ENCODE results near the gene KAZN.

The KAZN gene

DNA sequence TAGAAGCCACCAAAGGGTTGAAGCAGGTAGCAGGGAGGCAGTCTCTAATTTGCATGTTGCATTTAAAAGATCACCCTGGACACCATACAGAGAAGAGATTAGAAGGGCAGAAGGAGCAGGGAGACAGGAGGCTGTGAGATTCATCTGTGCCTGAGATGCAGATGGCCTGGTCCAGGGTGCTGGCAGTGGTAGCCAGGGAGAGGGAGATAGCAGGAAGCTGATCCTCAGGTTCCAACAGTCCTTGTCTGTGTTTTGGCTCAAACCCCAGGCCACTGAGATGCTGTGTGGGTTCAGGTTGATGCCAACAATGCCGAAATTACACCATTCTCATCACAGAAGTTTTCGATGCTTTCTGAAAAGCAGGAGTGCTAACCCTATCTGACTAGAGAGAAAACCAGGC is 113.7 kb downstream of the KAZN start:
- DNase-seq (ENCODE audit: low spot score in 2 of 2): no peak
- H3K27ac Mint-ChIP-seq: no peak overlapping the region
- no peaks in the 10 kb centered on the region for H3K4me1 Mint-ChIP-seq

DNA sequence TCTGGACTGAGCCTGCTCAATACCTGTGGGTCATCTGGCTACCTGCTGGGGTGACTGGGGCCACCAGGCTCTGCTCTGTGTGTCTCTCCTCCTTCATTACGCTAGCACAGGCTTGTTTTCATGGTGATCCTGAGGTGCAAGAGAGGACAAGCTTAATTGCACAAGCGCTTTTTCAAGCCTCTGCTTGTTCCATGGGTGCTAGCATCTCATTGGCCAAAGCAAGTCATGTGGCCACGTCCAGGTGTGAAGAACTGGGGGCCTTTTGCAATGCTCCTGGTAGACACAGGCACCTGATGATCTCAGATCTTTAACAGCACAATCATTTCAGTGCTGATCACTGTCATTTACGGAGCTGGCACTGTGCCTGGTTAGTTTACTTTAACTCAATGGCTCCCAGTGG is 114.6 kb downstream of the KAZN start:
- Mint-ChIP-seq H3K9me3 (peaks cover 3% of the 10 kb centered on the region), H3K36me3 (no peaks in the 10 kb centered on the region), H3K4me1 (no peaks in the 10 kb centered on the region), H3K27ac (no peak overlapping the region), H3K4me3 (no peak overlapping the region)
- ATAC-seq: no peak
- no peak for DNase-seq (ENCODE audit: low spot score in 2 of 2)

More for the DNA sequence above, 113.7 kb downstream of the KAZN start:
- no peak for ATAC-seq
- Mint-ChIP-seq H3K4me3 (no peak overlapping the region), H3K36me3 (no peaks in the 10 kb centered on the region), H3K9me3 (peaks cover 3% of the 10 kb centered on the region)

DNA sequence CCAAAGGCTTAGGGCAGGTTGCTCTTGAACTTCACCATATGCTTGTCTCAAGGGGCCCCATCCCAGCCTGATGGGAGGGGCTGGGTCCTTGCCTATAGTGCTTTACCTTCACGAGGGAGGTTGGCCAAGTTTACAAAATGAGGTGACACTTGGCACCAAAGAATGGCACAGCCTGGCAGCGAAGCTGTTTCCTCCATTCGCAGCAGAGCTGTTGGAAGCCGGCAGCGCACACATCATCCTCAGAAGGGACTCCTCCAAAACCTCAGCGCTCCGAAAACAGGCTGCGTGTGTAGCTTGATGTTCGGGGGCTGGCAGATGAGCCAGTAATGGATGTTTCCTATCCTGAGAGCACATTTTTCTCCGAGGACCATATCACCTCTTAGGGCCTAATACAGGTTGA is 116.8 kb downstream of the KAZN start:
- Mint-ChIP-seq H3K27ac (no peak overlapping the region), H3K4me1 (no peaks in the 10 kb centered on the region), H3K4me3 (no peak overlapping the region), H3K9me3 (peaks cover 3% of the 10 kb centered on the region), H3K36me3 (no peaks in the 10 kb centered on the region)
- ATAC-seq (no peak), DNase-seq (ENCODE audit: low spot score in 2 of 2) (no peak)

DNA sequence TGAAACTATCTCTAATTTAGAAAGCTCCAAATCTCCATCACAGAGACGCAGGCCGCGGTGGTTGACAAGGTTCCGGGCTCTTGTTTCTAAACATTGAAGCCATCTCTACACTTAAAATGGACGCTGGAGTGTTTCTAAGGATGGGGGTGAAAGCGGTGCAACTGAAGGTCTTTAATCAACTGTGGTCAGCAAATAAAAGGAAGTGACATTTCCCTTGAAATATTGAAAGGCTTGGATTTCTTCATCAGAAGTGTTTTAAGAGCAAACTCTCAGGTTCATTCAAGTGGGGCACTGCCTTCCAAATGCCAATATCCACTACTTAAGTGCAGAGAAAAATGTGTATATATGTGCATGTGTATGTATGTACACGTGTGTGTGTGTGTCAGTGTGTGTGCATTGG is 117.3 kb downstream of the KAZN start:
- peaks cover 2% of the 10 kb centered on the region for H3K9me3 Mint-ChIP-seq
- ATAC-seq: no peak
- DNase-seq (ENCODE audit: low spot score in 2 of 2): no peak
- H3K27ac Mint-ChIP-seq: no peak overlapping the region
- no peaks in the 10 kb centered on the region for H3K36me3 Mint-ChIP-seq
- H3K4me3 Mint-ChIP-seq: no peak overlapping the region
- no peaks in the 10 kb centered on the region for H3K4me1 Mint-ChIP-seq

DNA sequence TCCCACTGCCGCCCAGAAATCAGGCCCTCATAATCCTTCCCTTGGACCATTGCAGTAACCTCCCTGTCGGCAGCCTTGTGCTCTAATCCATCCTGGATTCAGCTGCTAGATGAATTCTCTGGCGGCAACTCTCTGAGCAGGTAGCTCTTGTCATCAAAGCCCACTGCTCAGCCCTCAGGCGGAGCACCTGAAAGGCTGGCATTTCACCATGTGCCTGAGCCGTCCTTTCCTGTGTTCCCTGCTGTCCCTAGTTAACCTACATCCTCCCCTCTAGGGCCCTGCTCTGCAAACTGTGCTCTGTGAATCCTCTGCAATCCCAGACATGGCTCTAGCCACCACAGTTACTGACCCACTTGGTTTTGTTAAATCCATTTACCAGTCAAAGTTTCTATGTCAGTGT is 118.0 kb downstream of the KAZN start:
- DNase-seq (ENCODE audit: low spot score in 2 of 2): no peak
- no peak for ATAC-seq
- Mint-ChIP-seq H3K27ac (no peak overlapping the region), H3K36me3 (no peaks in the 10 kb centered on the region), H3K4me3 (no peak overlapping the region), H3K4me1 (no peaks in the 10 kb centered on the region), H3K9me3 (peaks cover 2% of the 10 kb centered on the region)

DNA sequence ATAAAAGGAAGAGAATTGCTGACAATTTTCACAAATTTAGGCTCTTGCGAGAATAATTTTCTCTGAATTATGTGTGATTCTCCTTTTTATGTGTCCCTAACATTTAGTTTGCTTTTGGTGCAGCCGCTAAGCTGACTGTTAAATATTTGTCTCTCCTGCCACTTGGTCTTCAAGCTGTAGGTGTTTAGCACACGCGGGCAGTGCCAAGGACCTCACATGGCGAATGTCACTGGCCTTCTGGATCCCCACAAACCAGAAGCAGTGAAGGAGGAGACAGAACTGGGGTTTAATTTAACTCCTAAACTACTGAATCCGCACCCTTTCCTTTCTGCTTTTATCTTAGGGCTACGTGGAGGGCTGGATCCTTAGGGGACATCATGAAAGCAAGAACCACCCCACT is 120.0 kb downstream of the KAZN start:
- Mint-ChIP-seq H3K27ac (no peak overlapping the region), H3K4me1 (no peaks in the 10 kb centered on the region), H3K9me3 (peaks cover 2% of the 10 kb centered on the region), H3K4me3 (no peak overlapping the region), H3K36me3 (no peaks in the 10 kb centered on the region)
- ATAC-seq (no peak), DNase-seq (ENCODE audit: low spot score in 2 of 2) (no peak)

DNA sequence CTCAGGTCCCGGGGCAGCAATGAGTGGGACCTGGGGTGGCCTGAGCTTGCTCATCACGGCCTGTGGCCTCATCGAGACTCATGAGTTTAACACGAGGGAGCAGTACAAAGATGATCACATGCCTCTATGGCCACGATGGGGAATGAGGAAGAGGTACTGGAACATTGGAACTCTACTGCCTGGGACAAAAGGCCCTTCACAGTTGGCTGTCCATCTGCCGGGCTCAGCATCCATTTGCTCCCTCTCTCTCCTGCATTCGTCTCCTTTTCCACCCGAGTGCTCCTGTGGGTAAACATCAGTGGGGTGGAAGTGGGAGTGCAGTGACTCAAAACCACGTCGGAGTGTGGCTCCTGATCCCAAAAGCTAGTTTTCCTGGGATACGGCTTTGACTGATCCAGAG is 124.9 kb downstream of the KAZN start:
- no peak overlapping the region for H3K27ac Mint-ChIP-seq
- DNase-seq (ENCODE audit: low spot score in 2 of 2): no peak
- H3K36me3 Mint-ChIP-seq: no peaks in the 10 kb centered on the region

DNA sequence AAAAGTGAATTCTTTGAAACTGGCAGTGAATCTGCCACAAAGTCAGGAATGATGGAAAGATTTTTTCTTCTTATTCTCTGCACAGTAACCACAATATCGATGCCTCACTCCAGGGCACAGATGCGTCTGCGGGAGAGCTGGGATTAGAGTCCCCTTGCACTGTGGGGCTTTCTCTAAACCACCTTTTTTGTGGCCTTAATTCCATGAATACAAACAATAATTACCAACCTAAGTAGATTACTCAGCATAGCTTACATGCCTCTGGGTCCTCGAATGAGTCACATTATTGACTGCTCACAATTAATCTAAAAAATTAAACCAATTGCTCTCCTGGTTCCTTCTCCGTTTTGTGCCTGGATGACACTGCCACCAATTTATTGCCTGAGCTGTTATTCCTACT is 125.8 kb downstream of the KAZN start:
- no peaks in the 10 kb centered on the region for H3K4me1 Mint-ChIP-seq
- H3K4me3 Mint-ChIP-seq: no peak overlapping the region
- DNase-seq (ENCODE audit: low spot score in 2 of 2): no peak
- no peak overlapping the region for H3K27ac Mint-ChIP-seq
- ATAC-seq: no peak
- H3K9me3 Mint-ChIP-seq: peaks cover under 1% of the 10 kb centered on the region
- H3K36me3 Mint-ChIP-seq: no peaks in the 10 kb centered on the region

More for the DNA sequence above, 124.9 kb downstream of the KAZN start:
- Mint-ChIP-seq H3K4me3 (no peak overlapping the region), H3K4me1 (no peaks in the 10 kb centered on the region), H3K9me3 (peaks cover 2% of the 10 kb centered on the region)
- ATAC-seq: no peak

DNA sequence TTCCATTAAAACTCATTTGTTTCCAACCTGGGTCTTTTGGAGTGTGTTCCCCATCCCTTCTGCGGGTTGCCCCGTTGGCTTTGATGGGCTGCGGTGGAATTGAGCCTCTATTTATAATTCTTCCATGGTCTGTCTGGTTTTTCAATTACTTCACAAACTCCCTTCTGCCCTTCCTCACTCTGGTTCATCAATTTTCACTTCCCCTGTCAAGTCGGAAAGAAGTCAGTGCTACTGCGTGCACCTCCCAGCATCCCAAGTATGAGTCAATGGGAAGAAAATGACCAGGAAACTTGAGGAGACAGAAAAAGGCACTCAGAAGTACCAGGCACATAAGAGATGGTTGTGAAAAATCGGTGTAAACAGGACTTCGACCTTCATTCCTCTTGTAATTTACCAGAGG is 126.2 kb downstream of the KAZN start:
- ATAC-seq (no peak), DNase-seq (ENCODE audit: low spot score in 2 of 2) (no peak)
- H3K4me3 Mint-ChIP-seq: no peak overlapping the region
- no peak overlapping the region for H3K27ac Mint-ChIP-seq
- no peaks in the 10 kb centered on the region for H3K4me1 Mint-ChIP-seq
- no peaks in the 10 kb centered on the region for H3K9me3 Mint-ChIP-seq
- no peaks in the 10 kb centered on the region for H3K36me3 Mint-ChIP-seq

DNA sequence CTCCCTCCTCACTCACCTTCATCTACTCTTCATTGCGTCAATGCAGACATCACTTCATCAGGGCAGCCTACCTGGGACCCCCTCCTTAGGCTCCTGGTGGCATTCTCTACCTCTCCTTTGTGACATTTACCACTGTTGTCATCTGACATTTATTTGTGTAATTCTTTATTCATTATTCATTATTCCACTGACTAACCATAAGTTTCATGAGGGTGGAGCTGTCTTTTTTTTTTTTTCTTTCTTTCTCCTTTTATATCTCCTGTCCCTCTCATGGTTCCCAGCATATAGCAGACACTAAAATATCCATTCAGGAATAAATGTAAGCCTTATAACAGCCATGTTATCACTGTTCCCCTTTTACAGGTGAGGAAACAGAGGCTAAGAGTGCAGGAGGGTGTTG is 126.8 kb downstream of the KAZN start:
- no peak for DNase-seq (ENCODE audit: low spot score in 2 of 2)
- H3K9me3 Mint-ChIP-seq: no peaks in the 10 kb centered on the region
- no peak for ATAC-seq
- no peak overlapping the region for H3K4me3 Mint-ChIP-seq
- H3K27ac Mint-ChIP-seq: no peak overlapping the region
- no peaks in the 10 kb centered on the region for H3K4me1 Mint-ChIP-seq
- H3K36me3 Mint-ChIP-seq: no peaks in the 10 kb centered on the region

DNA sequence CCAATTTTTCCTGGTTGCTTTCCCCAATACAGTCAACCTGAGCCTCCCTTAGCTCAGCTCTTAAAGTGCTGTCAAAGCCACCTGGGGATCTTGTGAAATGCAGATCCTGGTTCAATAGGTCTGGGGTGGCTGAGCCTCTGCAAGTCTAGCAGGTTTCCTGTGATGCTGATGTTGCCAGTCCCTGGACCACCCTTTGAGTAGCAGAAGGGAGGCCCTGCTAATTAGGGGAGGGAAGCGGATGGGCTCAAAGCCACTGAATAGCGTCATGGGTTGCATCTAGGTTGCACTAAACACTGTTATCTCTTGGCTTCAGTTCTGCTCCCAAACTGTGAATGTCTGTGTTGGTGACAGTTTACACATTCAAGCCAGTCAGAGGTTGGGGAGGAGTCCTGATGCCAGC is 127.2 kb downstream of the KAZN start:
- no peaks in the 10 kb centered on the region for H3K4me1 Mint-ChIP-seq
- DNase-seq (ENCODE audit: low spot score in 2 of 2) (no peak), ATAC-seq (no peak)
- no peak overlapping the region for H3K27ac Mint-ChIP-seq
- no peaks in the 10 kb centered on the region for H3K9me3 Mint-ChIP-seq
- H3K36me3 Mint-ChIP-seq: no peaks in the 10 kb centered on the region
- H3K4me3 Mint-ChIP-seq: no peak overlapping the region

DNA sequence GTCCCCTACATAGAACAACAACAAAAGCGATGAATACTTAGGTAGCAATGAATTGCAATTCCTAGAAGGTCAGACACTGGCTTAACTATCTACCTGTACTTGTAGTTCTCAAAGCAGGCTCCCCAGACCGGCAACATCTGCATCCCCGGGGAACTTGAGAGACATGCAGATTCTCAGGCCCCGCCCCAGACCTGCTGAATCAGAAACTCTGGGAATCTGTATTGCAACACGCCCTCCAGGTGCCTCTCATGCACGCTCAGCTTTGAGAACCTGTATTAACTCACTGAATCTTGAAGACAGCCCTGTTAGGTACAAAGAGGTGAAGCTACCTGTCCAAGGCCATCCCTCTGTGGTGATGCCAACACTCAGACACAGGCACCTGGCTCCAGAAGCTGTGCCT is 128.1 kb downstream of the KAZN start:
- no peak overlapping the region for H3K27ac Mint-ChIP-seq
- H3K4me3 Mint-ChIP-seq: no peak overlapping the region
- no peaks in the 10 kb centered on the region for H3K4me1 Mint-ChIP-seq
- H3K36me3 Mint-ChIP-seq: no peaks in the 10 kb centered on the region
- DNase-seq (ENCODE audit: low spot score in 2 of 2) (no peak), ATAC-seq (no peak)
- H3K9me3 Mint-ChIP-seq: no peaks in the 10 kb centered on the region

DNA sequence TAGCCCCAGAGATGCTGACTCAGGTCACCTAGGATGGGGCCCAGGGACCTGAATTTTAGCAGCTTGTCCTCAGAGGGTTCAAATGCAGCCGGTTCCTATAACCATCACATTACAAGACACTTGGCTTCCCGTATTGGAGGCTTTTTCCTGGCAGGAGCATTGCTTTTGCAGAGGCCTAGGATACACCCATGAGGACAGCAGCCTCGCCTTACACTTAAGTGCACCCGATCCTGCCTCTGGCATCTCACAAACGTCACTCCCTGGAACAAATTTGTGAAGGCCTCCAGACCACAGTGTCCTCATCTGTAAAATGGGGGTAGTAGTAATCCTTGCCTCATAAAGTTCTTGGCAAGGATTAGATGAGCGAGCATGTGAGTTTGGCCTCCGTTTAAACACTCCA is 130.0 kb downstream of the KAZN start:
- Mint-ChIP-seq H3K4me3 (no peak overlapping the region), H3K9me3 (no peaks in the 10 kb centered on the region), H3K4me1 (no peaks in the 10 kb centered on the region), H3K27ac (no peak overlapping the region), H3K36me3 (no peaks in the 10 kb centered on the region)
- DNase-seq (ENCODE audit: low spot score in 2 of 2): no peak
- no peak for ATAC-seq

DNA sequence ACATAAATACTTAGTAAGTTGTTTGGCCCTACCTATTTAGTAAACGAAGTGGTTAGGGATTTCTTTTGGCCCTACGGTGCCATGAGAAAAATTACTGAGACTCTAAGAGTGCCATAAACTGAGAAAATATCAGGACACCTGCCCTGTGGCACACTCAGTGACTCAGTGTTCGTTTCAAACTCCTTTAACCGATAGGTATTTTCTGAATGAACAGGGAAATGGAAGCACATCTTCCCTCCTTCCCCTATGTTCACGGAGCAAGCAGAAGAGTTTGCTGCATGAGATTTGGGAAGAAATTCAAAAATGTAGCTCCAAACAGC is 134.2 kb downstream of the KAZN start:
- Mint-ChIP-seq H3K4me3 (no peak overlapping the region), H3K9me3 (no peaks in the 10 kb centered on the region), H3K4me1 (no peaks in the 10 kb centered on the region), H3K36me3 (no peaks in the 10 kb centered on the region), H3K27ac (no peak overlapping the region)
- DNase-seq (ENCODE audit: low spot score in 2 of 2) (no peak), ATAC-seq (no peak)

DNA sequence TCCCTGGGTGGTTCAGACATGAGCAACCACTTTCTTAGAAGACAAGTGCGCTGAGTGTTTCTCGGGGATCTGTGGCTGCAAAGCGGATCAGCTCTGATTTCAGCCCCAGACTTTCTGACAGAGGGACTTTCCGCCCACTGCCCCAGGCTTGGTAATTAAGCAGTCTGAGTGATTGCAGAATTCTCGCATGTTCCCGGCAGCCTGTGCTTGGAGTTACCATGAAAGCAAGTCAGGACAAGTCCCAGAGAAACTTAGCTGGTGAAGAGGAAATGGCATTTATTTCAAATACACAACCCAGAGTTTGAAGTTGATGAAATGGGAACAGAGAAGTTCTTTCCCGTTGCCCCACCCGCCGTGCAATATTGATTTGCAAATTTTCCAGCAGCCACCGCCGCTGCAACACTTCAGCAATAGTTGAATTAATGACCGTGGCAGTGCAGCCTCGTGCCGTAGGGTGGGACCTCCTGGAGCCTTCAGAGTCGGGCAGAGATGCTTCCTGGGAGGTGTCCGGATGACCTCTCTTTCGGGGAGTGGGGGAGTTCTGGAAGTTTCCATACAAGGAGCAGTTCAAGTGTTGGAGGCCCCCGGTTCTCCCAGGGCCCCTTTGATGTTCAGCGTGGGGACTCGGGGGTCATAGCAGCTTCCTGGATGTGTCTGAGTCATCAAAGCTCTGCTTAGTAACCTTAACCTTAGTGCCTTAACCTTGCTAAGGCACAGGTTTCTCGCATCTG is 134.7 kb downstream of the KAZN start:
- DNase-seq (ENCODE audit: low spot score in 2 of 2) (no peak), ATAC-seq (no peak)
- Mint-ChIP-seq H3K36me3 (no peaks in the 10 kb centered on the region), H3K27ac (no peak overlapping the region), H3K4me3 (no peak overlapping the region), H3K9me3 (no peaks in the 10 kb centered on the region), H3K4me1 (no peaks in the 10 kb centered on the region)

DNA sequence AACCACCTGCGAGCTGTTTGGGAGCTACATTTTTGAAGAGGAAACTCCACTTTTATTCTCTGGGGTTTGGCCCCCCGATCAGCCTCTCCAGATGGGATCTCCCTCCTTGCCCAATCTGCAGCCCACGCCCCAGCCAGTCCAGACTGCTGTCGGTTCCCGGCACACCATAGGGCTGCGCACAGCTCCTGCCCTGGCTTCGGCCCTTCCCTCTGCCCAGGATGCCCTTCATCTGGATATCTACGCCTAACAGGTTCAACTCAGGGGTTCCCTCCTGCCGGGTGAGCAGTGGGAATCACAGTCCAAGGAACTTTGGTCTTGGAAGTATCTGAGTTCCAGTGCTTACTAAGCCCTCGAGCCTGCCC is 135.3 kb downstream of the KAZN start:
- Mint-ChIP-seq H3K36me3 (no peaks in the 10 kb centered on the region), H3K4me3 (no peak overlapping the region), H3K4me1 (no peaks in the 10 kb centered on the region), H3K27ac (no peak overlapping the region), H3K9me3 (no peaks in the 10 kb centered on the region)
- DNase-seq (ENCODE audit: low spot score in 2 of 2) (no peak), ATAC-seq (no peak)

DNA sequence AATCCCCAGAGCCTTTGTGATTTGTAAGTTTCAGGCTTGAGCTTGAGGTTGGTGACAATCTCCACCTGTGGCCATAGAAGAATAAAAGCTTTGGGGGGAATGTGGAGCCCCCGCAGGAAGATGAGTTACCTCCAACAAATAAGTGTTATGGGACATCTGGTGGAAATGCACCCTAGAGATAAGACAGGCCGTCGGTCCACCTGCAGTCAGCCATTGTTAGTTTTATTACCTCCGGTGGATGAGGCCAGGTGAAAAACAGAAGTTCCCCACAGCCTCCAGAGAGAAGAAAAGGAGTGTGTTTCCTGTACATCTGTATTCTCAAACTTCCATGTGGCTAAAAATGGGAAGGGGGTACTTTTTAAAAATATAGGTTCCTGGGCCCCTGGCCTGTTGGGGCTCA is 137.4 kb downstream of the KAZN start:
- no peaks in the 10 kb centered on the region for H3K4me1 Mint-ChIP-seq
- DNase-seq (ENCODE audit: low spot score in 2 of 2): no peak
- ATAC-seq: no peak
- no peak overlapping the region for H3K27ac Mint-ChIP-seq
- H3K4me3 Mint-ChIP-seq: no peak overlapping the region
- no peaks in the 10 kb centered on the region for H3K36me3 Mint-ChIP-seq
- H3K9me3 Mint-ChIP-seq: no peaks in the 10 kb centered on the region
